ENCODE data around the gene MACF1. TPM values are rescaled to one million over a fixed set of nuclear protein-coding genes. Genes with fewer than 3 reads are reported as not detected.
"Not testable (repeated sequence)": the region's sequence is repeated elsewhere in the genome, so short reads cannot be mapped to it uniquely, and the experiment has no call there.

The MACF1 gene
- total and polyA plus RNA-seq, 9 donors, result 198 to 352 (median 263) TPM

GRCh38 chr1:39466413-39467107 is 262.1 kb downstream of the MACF1 start:
- H3K4me1 ChIP-seq (ENCODE audit: control insufficient read depth, insufficient read depth, low read length), result no peaks in the 10 kb centered on the region
- DNase-seq, result no peak
- H3K27ac ChIP-seq (ENCODE audit: low read length), result no peak overlapping the region
- H3K9me3 ChIP-seq (replicated peaks; ENCODE audit: control insufficient read depth, low read depth, low read length), result no peaks in the 10 kb centered on the region
- no CpG with 5 or more reads among the region's 3 CpGs for WGBS (ENCODE audit: insufficient coverage)
- peaks cover 70% of the 10 kb centered on the region for H3K36me3 ChIP-seq (ENCODE audit: control insufficient read depth, insufficient read depth, low read length)
- no peak overlapping the region for H3K4me3 ChIP-seq (ENCODE audit: low read length)
- H3K27me3 ChIP-seq (ENCODE audit: control insufficient read depth, insufficient read depth, low read length), result no peaks in the 10 kb centered on the region

- peaks cover 68% of the 10 kb centered on the region for H3K36me3 ChIP-seq (ENCODE audit: control insufficient read depth, insufficient read depth, low read length)
- not testable (repeated sequence) for H3K27ac ChIP-seq (ENCODE audit: low read length); H3K27me3 ChIP-seq (ENCODE audit: control insufficient read depth, insufficient read depth, low read length); H3K4me1 ChIP-seq (ENCODE audit: control insufficient read depth, insufficient read depth, low read length); H3K4me3 ChIP-seq (ENCODE audit: low read length); H3K9me3 ChIP-seq (replicated peaks; ENCODE audit: control insufficient read depth, low read depth, low read length)
- 40% methylated on average over 1 of the region's 16 CpGs for WGBS (ENCODE audit: insufficient coverage)
- peak; percentile 37 for DNase-seq
Observed at GRCh38 chr1:39467108-39467720, 262.7 kb downstream of the MACF1 start.

GRCh38 chr1:39469150-39469549 is 264.7 kb downstream of the MACF1 start:
- peaks cover 69% of the 10 kb centered on the region for H3K36me3 ChIP-seq (ENCODE audit: control insufficient read depth, insufficient read depth, low read length)
- no peak overlapping the region for H3K4me3 ChIP-seq (ENCODE audit: low read length)
- WGBS (ENCODE audit: insufficient coverage), result 78% methylated on average over 3 of the region's 3 CpGs
- no peak for DNase-seq
- no peaks in the 10 kb centered on the region for H3K9me3 ChIP-seq (replicated peaks; ENCODE audit: control insufficient read depth, low read depth, low read length)
- H3K4me1 ChIP-seq (ENCODE audit: control insufficient read depth, insufficient read depth, low read length), result no peaks in the 10 kb centered on the region
- H3K27me3 ChIP-seq (ENCODE audit: control insufficient read depth, insufficient read depth, low read length), result no peaks in the 10 kb centered on the region
- H3K27ac ChIP-seq (ENCODE audit: low read length), result no peak overlapping the region

GRCh38 chr1:39470040-39470439 is 265.5 kb downstream of the MACF1 start:
- H3K4me3 ChIP-seq (ENCODE audit: low read length), result no peak overlapping the region
- no peaks in the 10 kb centered on the region for H3K4me1 ChIP-seq (ENCODE audit: control insufficient read depth, insufficient read depth, low read length)
- DNase-seq, result no peak

GRCh38 chr1:39472826-39473225 is 268.3 kb downstream of the MACF1 start:
- Histone ChIP-seq H3K36me3 (ENCODE audit: control insufficient read depth, insufficient read depth, low read length) (peaks cover 67% of the 10 kb centered on the region), H3K4me3 (ENCODE audit: low read length) (no peak overlapping the region), H3K9me3 (replicated peaks; ENCODE audit: control insufficient read depth, low read depth, low read length) (no peaks in the 10 kb centered on the region), H3K27me3 (ENCODE audit: control insufficient read depth, insufficient read depth, low read length) (no peaks in the 10 kb centered on the region), H3K4me1 (ENCODE audit: control insufficient read depth, insufficient read depth, low read length) (no peaks in the 10 kb centered on the region), H3K27ac (ENCODE audit: low read length) (no peak overlapping the region)
- WGBS (ENCODE audit: insufficient coverage), result 85% methylated on average over 4 of the region's 7 CpGs
- no peak for DNase-seq

More at GRCh38 chr1:39470040-39470439, 265.5 kb downstream of the MACF1 start:
- H3K27ac ChIP-seq (ENCODE audit: low read length), result no peak overlapping the region
- H3K36me3 ChIP-seq (ENCODE audit: control insufficient read depth, insufficient read depth, low read length), result peaks cover 73% of the 10 kb centered on the region
- H3K27me3 ChIP-seq (ENCODE audit: control insufficient read depth, insufficient read depth, low read length), result no peaks in the 10 kb centered on the region
- H3K9me3 ChIP-seq (replicated peaks; ENCODE audit: control insufficient read depth, low read depth, low read length), result no peaks in the 10 kb centered on the region

- no CpG with 5 or more reads among the region's 4 CpGs for WGBS (ENCODE audit: insufficient coverage)
- H3K27me3 ChIP-seq (ENCODE audit: control insufficient read depth, insufficient read depth, low read length), result no peaks in the 10 kb centered on the region
- H3K4me3 ChIP-seq (ENCODE audit: low read length), result no peak overlapping the region
- no peak overlapping the region for H3K27ac ChIP-seq (ENCODE audit: low read length)
- DNase-seq, result no peak
- peaks cover 2% of the 10 kb centered on the region for H3K4me1 ChIP-seq (ENCODE audit: control insufficient read depth, insufficient read depth, low read length)
- no peaks in the 10 kb centered on the region for H3K9me3 ChIP-seq (replicated peaks; ENCODE audit: control insufficient read depth, low read depth, low read length)
- peaks cover 64% of the 10 kb centered on the region for H3K36me3 ChIP-seq (ENCODE audit: control insufficient read depth, insufficient read depth, low read length)
Observed at GRCh38 chr1:39473324-39473723, 268.8 kb downstream of the MACF1 start.

- Histone ChIP-seq H3K27ac (ENCODE audit: low read length) (no peak overlapping the region), H3K27me3 (ENCODE audit: control insufficient read depth, insufficient read depth, low read length) (no peaks in the 10 kb centered on the region), H3K9me3 (replicated peaks; ENCODE audit: control insufficient read depth, low read depth, low read length) (no peaks in the 10 kb centered on the region), H3K4me3 (ENCODE audit: low read length) (no peak overlapping the region), H3K36me3 (ENCODE audit: control insufficient read depth, insufficient read depth, low read length) (peaks cover 53% of the 10 kb centered on the region), H3K4me1 (ENCODE audit: control insufficient read depth, insufficient read depth, low read length) (peaks cover 2% of the 10 kb centered on the region)
- DNase-seq, result no peak
- 79% methylated on average over 3 of the region's 4 CpGs for WGBS (ENCODE audit: insufficient coverage)
Observed at GRCh38 chr1:39474810-39475209, 270.3 kb downstream of the MACF1 start.

- H3K27me3 ChIP-seq (ENCODE audit: control insufficient read depth, insufficient read depth, low read length); H3K4me1 ChIP-seq (ENCODE audit: control insufficient read depth, insufficient read depth, low read length); H3K4me3 ChIP-seq (ENCODE audit: low read length); DNase-seq; H3K9me3 ChIP-seq (replicated peaks; ENCODE audit: control insufficient read depth, low read depth, low read length); H3K27ac ChIP-seq (ENCODE audit: low read length): not testable (repeated sequence)
- 88% methylated on average over 1 of the region's 1 CpG for WGBS (ENCODE audit: insufficient coverage)
- peaks cover 56% of the 10 kb centered on the region for H3K36me3 ChIP-seq (ENCODE audit: control insufficient read depth, insufficient read depth, low read length)
Observed at GRCh38 chr1:39475551-39475950, 271.1 kb downstream of the MACF1 start.

GRCh38 chr1:39478126-39478915 is 273.8 kb downstream of the MACF1 start:
- Histone ChIP-seq H3K4me1 (ENCODE audit: control insufficient read depth, insufficient read depth, low read length) (peaks cover 2% of the 10 kb centered on the region), H3K4me3 (ENCODE audit: low read length) (no peak overlapping the region), H3K27ac (ENCODE audit: low read length) (no peak overlapping the region), H3K36me3 (ENCODE audit: control insufficient read depth, insufficient read depth, low read length) (peaks cover 52% of the 10 kb centered on the region), H3K27me3 (ENCODE audit: control insufficient read depth, insufficient read depth, low read length) (no peaks in the 10 kb centered on the region), H3K9me3 (replicated peaks; ENCODE audit: control insufficient read depth, low read depth, low read length) (no peaks in the 10 kb centered on the region)
- no peak for DNase-seq
- 43% methylated on average over 4 of the region's 5 CpGs for WGBS (ENCODE audit: insufficient coverage)

GRCh38 chr1:39481289-39481688 is 276.8 kb downstream of the MACF1 start:
- Histone ChIP-seq H3K4me3 (ENCODE audit: low read length) (no peak overlapping the region), H3K27me3 (ENCODE audit: control insufficient read depth, insufficient read depth, low read length) (no peaks in the 10 kb centered on the region), H3K27ac (ENCODE audit: low read length) (no peak overlapping the region), H3K36me3 (ENCODE audit: control insufficient read depth, insufficient read depth, low read length) (peaks cover 48% of the 10 kb centered on the region), H3K9me3 (replicated peaks; ENCODE audit: control insufficient read depth, low read depth, low read length) (no peaks in the 10 kb centered on the region), H3K4me1 (ENCODE audit: control insufficient read depth, insufficient read depth, low read length) (peaks cover 2% of the 10 kb centered on the region)
- 93% methylated on average over 5 of the region's 6 CpGs for WGBS (ENCODE audit: insufficient coverage)
- no peak for DNase-seq
